Embryonic facial prominence (tissue), 1 donor: ENCODE measurements around the gene OR5K2.

ENCODE experiments used
- DNase-seq: peaks from one replicate; pipeline ENCODE4 v3.0.0-alpha.2; 2016; ENCODE audit errors: extremely low spot score

Gene OR5K2

GRCh38 chr3:98522544-98523281 is 25.2 kb downstream of the OR5K2 start, which contains the start of gene CLDND1:
CLDND1 (minus strand) TSS chr3:98522902; CDS start chr3:98521424, 1,478 bp downstream.
- peak; percentile 90 for DNase-seq

- DNase-seq = no peak
These were observed 28.0 kb downstream of the OR5K2 start for GRCh38 chr3:98525494-98525893.

GRCh38 chr3:98528474-98529346 is 31.2 kb downstream of the OR5K2 start:
- DNase-seq = no peak

DNA sequence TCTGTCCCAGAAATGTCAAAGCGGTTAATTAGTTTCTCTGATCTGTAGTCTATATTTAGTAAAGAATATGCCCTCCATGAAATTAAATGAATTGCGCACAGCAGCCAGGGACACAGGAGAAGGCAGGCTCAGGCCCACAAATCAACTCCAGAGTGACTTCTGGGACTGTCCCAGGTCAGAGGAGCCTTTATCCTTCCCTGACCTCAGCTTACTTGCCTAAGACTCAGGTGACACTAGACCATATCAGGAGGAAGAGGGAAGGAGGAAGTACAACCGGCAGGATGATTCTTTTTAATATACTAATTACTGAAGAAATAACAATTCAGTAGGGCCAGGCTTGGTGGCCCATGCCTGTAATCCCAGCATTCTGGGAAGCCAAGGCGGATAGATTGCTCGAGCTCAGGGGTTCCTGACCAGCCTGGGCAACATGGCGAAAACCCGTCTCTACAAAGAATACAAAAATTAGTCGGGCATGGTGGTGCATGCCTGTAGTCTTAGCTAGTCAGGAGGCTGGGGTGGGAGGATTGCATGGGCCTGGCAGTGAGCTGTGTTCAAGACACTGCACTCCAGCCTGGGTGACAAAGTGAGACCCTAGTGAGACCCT is 32.5 kb downstream of the OR5K2 start:
- no peak for DNase-seq

DNA sequence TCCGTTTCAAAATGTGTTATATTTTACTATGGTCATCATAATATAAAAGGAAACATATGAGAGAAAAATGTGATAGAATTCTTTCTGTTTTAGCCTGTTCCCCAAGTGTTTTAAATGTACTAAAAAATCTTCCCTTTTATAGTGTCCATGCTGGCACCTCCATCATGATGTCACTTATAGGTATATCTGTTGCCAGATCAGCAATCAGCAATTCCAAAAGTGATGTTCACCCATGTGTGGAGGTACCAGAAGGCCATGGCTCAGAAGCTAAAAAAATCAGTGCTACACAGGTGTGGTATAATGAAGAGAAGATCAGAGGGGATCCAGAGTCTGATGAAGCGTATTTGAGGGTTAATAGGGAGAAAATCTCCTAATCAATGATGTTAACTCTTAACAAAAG is 33.2 kb downstream of the OR5K2 start:
- DNase-seq = no peak

GRCh38 chr3:98531622-98532274 is 34.3 kb downstream of the OR5K2 start, which contains the start of gene GPR15:
GPR15 (plus strand) TSS chr3:98531978; CDS start chr3:98532034, 56 bp downstream.
- DNase-seq = no peak

GRCh38 chr3:98532275-98532637 is 34.8 kb downstream of the OR5K2 start:
- DNase-seq = no peak

GRCh38 chr3:98532709-98533571 is 35.5 kb downstream of the OR5K2 start:
- DNase-seq = no peak

DNA sequence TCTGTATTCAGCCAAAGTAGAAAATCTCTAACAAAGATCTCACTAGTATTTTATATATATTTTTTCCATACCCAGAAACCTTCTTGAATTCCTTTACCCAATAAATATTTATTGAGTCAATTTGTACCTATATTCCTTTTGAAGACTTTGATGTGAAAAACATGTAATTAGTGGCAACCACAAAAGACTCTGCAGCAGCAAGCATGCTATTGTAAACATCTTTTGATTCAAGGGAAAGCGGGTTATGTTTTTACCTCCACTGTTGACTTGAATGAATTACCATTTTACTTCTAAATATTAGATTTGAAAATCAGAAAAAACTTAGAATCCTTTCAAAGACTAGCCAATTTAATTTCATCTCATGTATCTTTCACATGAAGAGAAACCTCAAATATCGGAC is 36.7 kb downstream of the OR5K2 start:
- DNase-seq = no peak

DNA sequence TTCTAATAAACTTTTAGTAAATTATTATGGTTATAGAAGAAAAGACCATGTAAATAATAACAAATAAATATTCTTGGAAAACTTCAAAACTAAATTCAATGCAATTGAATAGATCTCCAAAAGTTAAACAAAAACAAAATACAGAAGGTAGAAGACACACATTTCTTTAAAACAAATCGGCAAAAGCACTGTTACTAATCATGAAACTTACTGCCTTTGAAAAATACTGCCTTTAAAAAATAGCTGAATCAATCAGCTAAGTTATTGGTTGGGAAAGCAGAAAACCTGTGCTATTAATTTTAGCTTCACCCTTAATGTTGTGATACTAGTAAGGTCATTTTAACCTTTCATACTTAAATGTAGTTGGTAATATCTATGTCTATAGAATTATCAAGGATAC is 37.3 kb downstream of the OR5K2 start:
- DNase-seq = no peak

- no peak for DNase-seq
These were observed 39.1 kb downstream of the OR5K2 start for GRCh38 chr3:98536456-98537017.

DNA sequence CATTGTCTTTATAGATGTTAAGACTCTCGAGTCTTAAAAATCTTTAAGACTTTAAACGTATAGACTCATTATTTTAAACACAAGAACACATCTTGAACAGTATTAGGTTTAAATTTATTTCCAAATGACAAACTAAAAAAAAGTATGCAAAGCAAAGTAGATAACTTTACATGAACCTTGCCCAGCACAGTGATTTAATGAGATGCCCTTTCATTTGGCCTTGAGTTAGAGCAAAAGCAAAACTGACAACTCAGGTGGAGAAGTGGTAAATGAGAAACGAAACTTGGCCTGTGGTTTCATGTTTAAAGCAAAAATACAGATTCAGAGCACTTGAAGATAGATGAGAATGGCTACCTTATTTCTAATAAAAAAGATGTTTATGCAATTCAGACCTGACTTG is 42.9 kb downstream of the OR5K2 start:
- no peak for DNase-seq

DNA sequence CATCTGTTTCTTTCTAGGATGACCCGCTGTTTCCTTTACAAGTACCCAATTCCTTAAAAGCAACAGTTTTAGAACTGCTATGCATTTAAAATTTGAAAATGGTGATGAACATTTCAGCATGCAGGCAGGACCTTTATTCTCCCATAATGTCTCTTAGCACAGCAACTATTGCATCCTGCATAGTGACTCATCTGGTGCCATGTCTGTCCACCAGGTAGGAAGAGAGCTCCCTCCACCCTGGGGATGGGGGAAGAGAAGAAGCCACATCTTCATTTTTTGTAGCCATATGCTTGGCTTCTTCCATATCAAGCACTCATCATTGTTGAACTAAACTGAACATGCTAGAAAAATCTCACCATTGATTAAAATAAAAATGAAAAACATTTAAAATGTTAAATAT is 44.2 kb downstream of the OR5K2 start:
- DNase-seq = no peak

DNA sequence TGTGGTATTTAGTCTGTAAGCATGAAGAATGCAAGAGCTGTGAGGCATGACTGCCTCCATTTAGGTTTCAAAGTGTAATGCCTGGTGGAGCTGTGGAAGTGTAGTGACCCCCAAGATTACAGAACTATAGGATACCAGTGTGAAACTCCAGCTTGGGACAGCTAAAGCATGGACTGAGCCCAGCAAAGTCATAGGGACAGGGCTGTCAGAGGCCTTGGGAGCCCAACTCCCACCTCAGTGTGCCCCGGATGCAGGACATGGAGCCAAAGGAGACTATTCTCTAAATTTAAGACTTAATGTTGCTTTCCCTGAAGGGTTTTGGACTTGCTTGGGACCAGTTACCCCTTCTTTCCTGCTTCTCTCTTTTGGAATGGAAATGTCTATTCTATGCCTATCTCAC is 45.1 kb downstream of the OR5K2 start:
- DNase-seq = no peak

- no peak for DNase-seq
These were observed 48.5 kb downstream of the OR5K2 start for GRCh38 chr3:98545940-98546339.
